ENCODE measurements around the gene JMJD7.

DNA sequence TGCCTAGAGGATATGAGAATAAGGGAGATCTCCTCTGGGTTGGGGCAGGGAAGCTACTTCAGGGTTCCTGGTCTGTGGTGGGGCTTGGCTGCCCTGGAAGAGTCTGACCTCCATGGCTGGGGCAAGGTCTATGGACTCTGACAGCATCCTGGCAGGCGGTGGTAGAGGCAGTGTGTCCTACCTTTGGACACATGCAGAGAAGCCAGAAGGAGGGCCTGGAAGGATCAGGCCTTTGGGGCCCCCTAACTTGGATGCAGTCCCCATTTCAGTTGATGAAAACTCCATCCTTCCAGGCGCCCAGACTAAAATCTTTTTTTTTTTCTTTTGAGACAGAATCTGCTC, 55.6 kb downstream of the JMJD7 start:
- TF ChIP-seq CTCF (IDR thresholded peaks at IDR 0.05), result no peak
- no peak for TF ChIP-seq POLR2A (IDR thresholded peaks at IDR 0.05)

Data from thyroid gland (tissue), 4 donors.